Parathyroid adenoma (tissue), 2 donors: Measurements from ENCODE around the gene PROZ.
A peak's percentile ranks its signal among the peaks of the same experiment; 100 is the strongest.
"Not testable (repeated sequence)": the region's sequence is repeated elsewhere in the genome, so short reads cannot be mapped to it uniquely, and the experiment has no call there.

Experiments
- H2AFZ ChIP-seq: fragments of 300-600 bp; sonication (generic); one replicate; pipeline ENCODE4 v1.7.0; 2017; ENCODE audit warnings: antibody characterized with exemption, mild to moderate bottlenecking
- H3K27ac ChIP-seq: fragments of 300-600 bp; sonication (generic); one replicate; pipeline ENCODE4 v1.7.0; 2017
- H3K27me3 ChIP-seq: fragments of 300-600 bp; sonication (generic); one replicate; pipeline ENCODE4 v1.7.0; 2017; ENCODE audit warnings: low read length; ENCODE audit not compliant: control insufficient read depth, insufficient read depth
- H3K36me3 ChIP-seq: fragments of 300-600 bp; sonication (generic); one replicate; pipeline ENCODE4 v1.7.0; 2017; ENCODE audit warnings: low read length; ENCODE audit not compliant: control insufficient read depth, insufficient read depth
- H3K4me1 ChIP-seq: fragments of 300-600 bp; sonication (generic); one replicate; pipeline ENCODE4 v1.7.0; 2017; ENCODE audit warnings: control low read depth
- H3K4me2 ChIP-seq: fragments of 300-600 bp; sonication (generic); one replicate; pipeline ENCODE4 v1.7.0; 2017; ENCODE audit warnings: low read length
- H3K4me3 ChIP-seq: fragments of 300-600 bp; sonication (generic); one replicate; pipeline ENCODE4 v1.7.0; 2017; ENCODE audit warnings: low read depth, low read length
- H3K79me2 ChIP-seq: fragments of 300-600 bp; sonication (generic); one replicate; pipeline ENCODE4 v1.7.0; 2017; ENCODE audit warnings: control low read depth
- H3K9ac ChIP-seq: fragments of 300-600 bp; sonication (generic); one replicate; pipeline ENCODE4 v1.7.0; 2017; ENCODE audit warnings: mild to moderate bottlenecking
- H3K9me3 ChIP-seq: fragments of 300-600 bp; sonication (generic); one replicate; pipeline ENCODE4 v1.7.0; 2017; ENCODE audit warnings: low read length; ENCODE audit not compliant: control insufficient read depth
- CTCF ChIP-seq: fragments of 300-600 bp; sonication (generic); IDR thresholded peaks from one replicate; pipeline ENCODE4 v1.7.0; 2017; ENCODE audit warnings: antibody characterized with exemption, mild to moderate bottlenecking
- donor health status: primary hyperparathyroidism.

The PROZ gene

GRCh38 chr13:113157929-113158747 lies at the start of gene PROZ:
PROZ (plus strand) TSS chr13:113158648; CDS start chr13:113158661, 13 bp downstream.
- Histone ChIP-seq H3K79me2 (no peaks in the 10 kb centered on the region), H2AFZ (no peak within 1 kb of the TSS), H3K27me3 (no peaks in the 10 kb centered on the region), H3K4me3 (no peak within 1 kb of the TSS), H3K36me3 (no peaks in the 10 kb centered on the region), H3K9ac (no peak within 1 kb of the TSS), H3K9me3 (no peaks in the 10 kb centered on the region), H3K27ac (no peak within 1 kb of the TSS), H3K4me1 (no peaks in the 10 kb centered on the region), H3K4me2 (no peak within 1 kb of the TSS)
- TF ChIP-seq CTCF: no peak

- H3K4me2 ChIP-seq: peak overlapping the region; percentile 74
- H3K9ac ChIP-seq: no peak overlapping the region
- H3K27ac ChIP-seq: no peak overlapping the region
- no peaks in the 10 kb centered on the region for H3K9me3 ChIP-seq
- no peaks in the 10 kb centered on the region for H3K36me3 ChIP-seq
- TF ChIP-seq CTCF: no peak
- H3K27me3 ChIP-seq: no peaks in the 10 kb centered on the region
- H3K4me1 ChIP-seq: no peaks in the 10 kb centered on the region
- H2AFZ ChIP-seq: no peak overlapping the region
- H3K79me2 ChIP-seq: no peaks in the 10 kb centered on the region
- no peak overlapping the region for H3K4me3 ChIP-seq
Observed at GRCh38 chr13:113109151-113110047, 49.0 kb upstream of the PROZ start.

- H3K27me3 ChIP-seq: no peaks in the 10 kb centered on the region
- no peaks in the 10 kb centered on the region for H3K79me2 ChIP-seq
- peak overlapping the region; percentile 48 for H3K4me3 ChIP-seq
- no peak for TF ChIP-seq CTCF
- peak overlapping the region; percentile 56 for H2AFZ ChIP-seq
- H3K27ac ChIP-seq: no peak overlapping the region
- H3K4me1 ChIP-seq: no peaks in the 10 kb centered on the region
- no peaks in the 10 kb centered on the region for H3K9me3 ChIP-seq
- H3K4me2 ChIP-seq: peak overlapping the region; percentile 74
- H3K9ac ChIP-seq: no peak overlapping the region
- H3K36me3 ChIP-seq: no peaks in the 10 kb centered on the region
Observed at GRCh38 chr13:113110048-113110851, 48.2 kb upstream of the PROZ start.

GRCh38 chr13:113110852-113111315 lies 47.6 kb upstream of the PROZ start:
- Histone ChIP-seq H3K27me3 (no peaks in the 10 kb centered on the region), H3K36me3 (no peaks in the 10 kb centered on the region), H3K79me2 (no peaks in the 10 kb centered on the region), H3K9ac (no peak overlapping the region), H3K4me2 (peak overlapping the region; percentile 74), H3K4me1 (no peaks in the 10 kb centered on the region), H2AFZ (peak overlapping the region; percentile 56), H3K27ac (no peak overlapping the region), H3K4me3 (peak overlapping the region; percentile 48), H3K9me3 (no peaks in the 10 kb centered on the region)
- TF ChIP-seq CTCF: no peak

- H3K9ac ChIP-seq, H3K27me3 ChIP-seq, H3K4me2 ChIP-seq, H2AFZ ChIP-seq, H3K9me3 ChIP-seq, H3K4me3 ChIP-seq, H3K36me3 ChIP-seq, H3K27ac ChIP-seq, H3K4me1 ChIP-seq, H3K79me2 ChIP-seq: not testable (repeated sequence)
Observed at GRCh38 chr13:113111821-113112220, 46.6 kb upstream of the PROZ start.

GRCh38 chr13:113112475-113112874 lies 46.0 kb upstream of the PROZ start:
- H3K27me3 ChIP-seq: not testable (repeated sequence)

More at GRCh38 chr13:113112475-113112874, 46.0 kb upstream of the PROZ start:
- not testable (repeated sequence) for H3K9ac ChIP-seq, H3K27ac ChIP-seq, H3K79me2 ChIP-seq, H3K9me3 ChIP-seq, H3K4me1 ChIP-seq, H3K36me3 ChIP-seq, H2AFZ ChIP-seq, H3K4me2 ChIP-seq, H3K4me3 ChIP-seq
